GM19351 (cell line): ENCODE results near the gene OLR1.
"Not testable (repeated sequence)": the region's sequence is repeated elsewhere in the genome, so short reads cannot be mapped to it uniquely, and the experiment has no call there.

Experiments
- ATAC-seq: cut with Tn5 transposase; IDR thresholded peaks from one replicate; pipeline ENCODE4 v1.9.1; 2021; ENCODE audit warnings: mild to moderate bottlenecking, moderate library complexity; ENCODE audit not compliant: unreplicated experiment

Gene OLR1

DNA sequence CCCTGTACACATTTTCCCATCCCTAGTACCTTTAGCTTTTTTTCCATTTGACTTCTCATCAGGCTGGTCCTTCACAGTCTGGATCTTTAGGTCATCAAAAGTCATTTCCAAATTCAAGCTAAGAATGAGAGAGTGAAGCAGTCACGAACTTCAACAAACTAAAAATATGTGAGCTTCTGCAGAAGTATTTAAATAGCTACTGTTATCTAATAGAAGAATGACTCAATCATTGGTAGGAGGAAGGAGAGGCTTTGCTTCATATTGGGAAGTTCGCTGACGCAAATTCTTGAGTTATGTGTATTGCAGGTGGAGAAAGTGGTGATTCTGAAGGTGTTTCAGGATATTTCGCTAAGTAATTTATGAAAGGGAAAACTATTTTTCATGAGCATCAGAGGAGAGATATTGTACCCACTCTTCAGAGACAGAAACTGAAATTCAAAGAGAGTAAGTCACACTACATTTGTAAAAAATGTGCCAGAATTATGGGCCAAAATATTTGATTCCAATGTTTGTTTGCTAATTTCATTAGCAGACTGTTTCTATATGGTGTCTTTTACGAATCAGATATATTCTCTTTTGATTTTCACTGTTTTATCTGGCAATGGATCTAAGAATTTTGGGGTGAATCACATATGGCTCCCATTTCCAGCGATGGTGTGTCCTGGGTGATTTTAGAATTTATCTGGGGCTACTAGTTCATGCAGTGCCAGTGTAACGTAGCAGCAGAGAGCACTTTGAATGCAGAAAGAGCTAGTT, at the start of gene OLR1:
Gene OLR1 (minus strand): TSS at position 160 of the 756 bp plus-strand sequence. CDS start 55 bp downstream, at position 105.
- ATAC-seq = no peak

DNA sequence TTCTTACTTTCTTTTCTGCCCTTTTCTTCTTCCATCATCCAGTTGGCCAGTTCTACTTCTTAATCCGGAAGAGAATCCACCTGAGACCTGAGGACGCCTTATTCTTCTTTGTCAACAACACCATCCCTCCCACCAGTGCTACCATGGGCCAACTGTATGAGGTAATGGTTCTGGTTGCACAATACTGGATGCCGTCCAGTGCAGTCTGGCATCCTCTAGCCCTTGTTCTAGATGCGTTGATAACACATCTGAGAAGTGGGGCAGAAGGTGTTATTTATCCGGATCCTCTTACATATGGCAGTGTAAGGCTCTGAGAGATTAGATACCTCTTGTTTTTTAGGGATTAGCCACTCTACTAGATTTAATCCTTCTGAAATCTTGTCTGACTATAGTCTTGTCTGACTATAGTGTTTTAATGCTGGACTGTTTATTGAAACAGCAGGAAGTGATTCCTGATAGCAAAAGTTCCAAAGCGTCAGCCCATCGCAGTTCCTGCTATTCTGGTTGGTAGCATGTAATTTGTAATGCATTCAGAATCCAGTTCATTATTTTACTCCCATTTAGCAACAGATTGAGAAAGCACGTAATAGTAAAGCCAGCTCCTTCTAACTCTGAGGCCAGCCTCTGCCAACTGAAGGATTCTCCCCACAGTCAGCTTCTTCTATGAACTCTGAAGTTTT, 48.6 kb upstream of the OLR1 start:
- no peak for ATAC-seq

DNA sequence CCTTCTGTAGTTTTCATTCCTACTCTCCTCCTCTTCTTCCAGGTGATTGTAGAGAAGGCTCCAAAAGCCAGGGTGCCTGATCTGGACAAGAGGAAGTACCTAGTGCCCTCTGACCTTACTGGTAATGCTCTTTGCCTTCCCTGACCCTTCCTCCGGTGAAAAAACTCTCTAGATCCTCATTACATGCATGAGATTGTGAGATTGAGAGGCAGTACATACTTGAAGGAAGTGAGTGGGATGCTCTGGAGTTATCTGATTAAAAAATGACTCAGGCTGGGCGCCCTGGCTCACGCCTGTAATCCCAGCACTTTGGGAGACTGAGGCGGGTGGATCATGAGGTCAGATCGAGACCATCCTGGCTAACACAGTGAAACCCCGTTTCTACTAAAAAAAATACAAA, 46.1 kb upstream of the OLR1 start:
- ATAC-seq = no peak

DNA sequence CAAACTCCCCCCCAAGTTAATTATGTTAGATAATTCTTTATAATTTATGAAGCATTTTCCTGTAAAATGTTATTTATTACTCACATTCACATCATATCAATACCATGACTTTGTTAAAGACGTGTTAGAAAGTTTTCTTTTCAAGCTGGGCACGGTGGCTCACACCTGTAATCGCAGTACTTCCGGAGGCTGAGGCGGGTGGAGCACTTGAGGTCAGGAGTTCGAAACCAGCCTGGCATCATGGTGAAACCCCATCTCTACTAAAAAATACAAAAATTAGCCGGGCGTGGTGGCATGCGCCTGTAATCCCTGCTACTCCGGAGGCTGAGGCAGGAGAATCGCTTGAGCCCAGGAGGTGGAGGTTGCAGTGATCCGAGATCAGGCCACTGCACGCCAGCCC, 44.0 kb upstream of the OLR1 start:
- ATAC-seq = not testable (repeated sequence)

DNA sequence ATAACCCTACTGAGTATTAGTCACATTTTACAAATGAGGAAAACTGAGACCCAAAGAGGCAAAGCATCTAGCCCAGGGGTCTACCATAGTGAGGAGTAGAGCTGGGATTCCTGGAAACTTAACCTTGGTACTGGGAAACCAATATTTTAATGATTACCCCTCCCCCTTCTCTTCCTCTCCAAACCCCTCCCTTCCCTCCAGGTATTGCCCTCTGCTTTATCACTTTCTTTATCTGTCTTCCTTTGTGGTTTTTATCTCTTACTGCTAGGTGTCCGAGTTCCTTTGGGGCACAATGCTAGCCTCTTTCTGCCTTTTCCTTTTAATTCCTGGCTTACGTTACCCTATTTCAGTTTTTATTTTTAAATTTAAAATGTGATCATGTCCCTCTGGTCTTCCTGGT, 43.5 kb upstream of the OLR1 start:
- ATAC-seq = no peak

DNA sequence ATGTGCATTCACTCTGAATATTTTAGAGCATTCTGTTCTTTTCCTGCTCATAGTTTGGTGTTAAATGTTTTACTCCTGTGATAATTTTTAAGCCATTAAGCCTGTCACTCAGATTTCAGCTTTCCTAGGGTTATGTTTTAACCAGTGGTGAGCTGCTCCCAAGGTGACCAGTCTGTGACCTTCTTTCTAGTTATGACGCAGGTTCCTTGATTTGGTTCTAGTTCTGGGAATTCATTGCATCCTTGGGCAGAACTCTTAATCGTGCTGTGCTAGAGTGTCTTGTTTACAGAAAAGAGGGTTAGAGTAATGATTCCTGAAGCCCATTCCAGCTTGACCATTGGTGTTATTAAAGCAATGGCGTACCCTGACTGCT, 42.9 kb upstream of the OLR1 start:
- ATAC-seq = no peak

DNA sequence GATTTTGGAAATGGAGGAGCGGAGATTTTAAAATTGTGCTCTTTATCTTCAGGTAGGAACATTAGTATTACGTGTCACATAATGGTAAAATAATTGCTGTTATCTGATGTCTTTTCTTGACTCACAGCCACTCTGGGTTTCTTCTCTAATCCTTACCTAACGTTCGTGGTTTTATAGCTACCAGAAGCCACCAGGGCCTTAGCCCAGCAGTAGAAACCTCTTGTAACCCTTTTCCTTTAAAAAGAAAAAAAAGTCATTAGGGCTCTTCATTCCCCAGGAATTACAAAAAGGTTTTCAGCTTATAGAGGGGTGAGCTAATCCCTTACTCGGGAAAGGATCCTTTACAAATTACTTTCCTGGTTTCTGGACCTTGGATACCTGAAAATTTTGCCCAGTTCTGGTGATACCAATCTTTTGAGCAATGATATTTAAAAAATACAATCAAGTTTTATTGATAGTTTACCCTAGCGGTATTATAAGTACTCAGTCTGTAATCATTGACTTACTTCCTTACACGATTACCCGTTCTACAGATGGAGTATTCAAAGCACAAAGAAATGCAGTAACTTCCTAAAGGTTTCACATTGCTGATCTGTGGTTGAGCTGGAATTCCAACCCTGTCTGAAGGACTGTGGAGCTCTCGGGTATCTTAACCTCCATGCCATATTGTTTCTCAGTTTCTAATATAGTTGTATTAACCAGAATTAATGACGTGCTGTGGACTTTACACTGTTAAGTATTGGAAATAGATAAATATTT, 42.4 kb upstream of the OLR1 start:
- no peak for ATAC-seq

DNA sequence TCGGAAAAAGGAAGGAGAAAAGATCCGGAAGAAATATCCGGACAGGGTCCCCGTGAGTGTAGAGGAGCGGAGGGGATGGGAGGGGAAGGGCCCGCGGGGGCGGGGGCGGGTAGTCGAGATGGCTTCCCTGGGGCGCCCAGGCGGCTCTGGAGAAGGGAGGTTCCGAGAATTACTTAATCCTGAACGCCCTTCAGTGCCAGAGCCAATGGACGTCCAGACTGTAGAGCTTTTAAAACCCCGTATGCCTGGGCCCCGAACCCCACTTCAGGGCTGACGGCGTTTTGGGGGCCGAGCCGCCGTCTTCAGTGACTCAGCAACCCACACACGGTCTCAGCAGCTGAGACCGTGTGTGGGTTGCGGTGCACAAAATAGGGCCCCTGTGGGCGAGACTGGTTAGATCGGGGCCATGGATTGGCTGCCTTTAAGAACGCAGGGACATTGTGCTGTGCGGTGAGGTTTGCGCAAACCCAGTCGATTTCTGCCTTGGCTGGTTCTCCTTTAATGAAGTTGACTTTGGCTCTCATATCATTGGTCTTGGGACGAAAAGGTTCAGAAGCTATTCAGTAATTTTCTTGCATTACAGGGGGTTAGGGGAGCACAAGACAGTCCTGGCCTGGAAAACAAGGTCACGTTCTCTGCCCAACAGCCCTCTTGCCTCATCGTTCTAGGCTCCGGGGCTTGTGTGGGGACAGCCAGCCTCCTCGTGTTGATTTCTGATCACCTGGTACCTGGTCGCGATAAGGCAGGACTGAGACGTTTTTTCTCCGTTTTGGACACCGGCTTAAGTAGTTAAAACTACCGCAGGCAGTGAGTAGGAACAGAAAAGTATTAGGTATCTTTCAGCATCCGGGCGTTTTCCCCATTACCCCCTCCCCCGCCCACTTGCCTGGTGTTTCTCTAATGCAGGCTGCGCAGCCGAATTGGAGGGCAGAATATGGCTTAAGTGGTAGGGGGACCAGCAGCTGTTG, 41.5 kb upstream of the OLR1 start:
- ATAC-seq = peak; percentile 52

DNA sequence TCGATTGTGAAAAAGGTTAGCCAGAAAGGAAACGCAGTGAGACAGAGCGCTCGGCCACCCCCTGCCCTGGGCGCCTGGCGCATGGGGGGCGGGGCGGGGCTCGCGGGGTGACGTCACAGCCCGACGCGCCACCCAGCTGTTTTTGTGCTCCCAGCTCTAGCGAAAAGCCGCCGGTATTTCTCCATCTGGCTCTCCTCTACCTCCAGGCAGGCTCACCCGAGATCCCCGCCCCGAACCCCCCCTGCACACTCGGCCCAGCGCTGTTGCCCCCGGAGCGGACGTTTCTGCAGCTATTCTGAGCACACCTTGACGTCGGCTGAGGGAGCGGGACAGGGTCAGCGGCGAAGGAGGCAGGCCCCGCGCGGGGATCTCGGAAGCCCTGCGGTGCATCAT, 40.8 kb upstream of the OLR1 start, which contains the start of gene GABARAPL1:
Gene GABARAPL1 (plus strand): TSS at position 139 of the 393 bp plus-strand sequence. CDS start 253 bp downstream, at position 392.
- ATAC-seq = peak; percentile 64

DNA sequence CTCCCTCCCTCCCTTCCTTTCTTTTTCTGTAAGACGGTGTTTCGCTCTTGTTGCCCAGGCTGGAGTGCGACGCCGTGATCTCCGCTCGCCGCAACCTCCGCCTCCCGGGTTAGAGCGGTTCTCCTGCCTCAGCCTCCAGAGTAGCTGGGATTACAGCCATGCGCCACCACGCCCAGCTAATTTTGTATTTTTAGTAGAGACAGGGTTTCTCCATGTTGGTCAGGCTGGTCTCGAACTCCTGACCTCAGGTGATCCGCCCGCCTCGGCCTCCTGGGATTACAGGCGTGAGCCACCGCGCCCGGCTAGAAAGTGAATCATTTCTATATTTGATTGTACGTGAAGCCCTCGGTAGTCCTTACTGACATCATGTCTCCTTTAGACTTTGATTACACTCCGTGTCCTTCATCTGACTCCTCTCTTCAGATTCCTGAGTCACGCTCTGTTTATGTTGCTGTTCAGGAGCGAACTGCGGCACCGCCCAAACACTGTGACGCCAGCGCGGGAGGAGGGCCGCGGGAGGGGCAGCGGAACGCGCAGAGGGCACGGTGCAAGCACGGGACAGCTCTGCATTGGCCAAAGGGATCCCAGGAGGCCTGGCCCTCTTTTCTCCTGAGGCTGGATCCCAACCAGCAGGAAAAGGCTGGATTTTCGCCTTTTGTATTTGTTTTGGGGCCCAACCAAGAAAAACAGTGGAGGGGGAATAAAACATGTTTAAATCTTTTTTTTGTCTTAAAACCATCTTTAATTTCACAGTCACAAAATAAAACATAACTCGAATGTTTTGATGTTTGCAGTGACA, 40.2 kb upstream of the OLR1 start:
- ATAC-seq = peak; percentile 73

DNA sequence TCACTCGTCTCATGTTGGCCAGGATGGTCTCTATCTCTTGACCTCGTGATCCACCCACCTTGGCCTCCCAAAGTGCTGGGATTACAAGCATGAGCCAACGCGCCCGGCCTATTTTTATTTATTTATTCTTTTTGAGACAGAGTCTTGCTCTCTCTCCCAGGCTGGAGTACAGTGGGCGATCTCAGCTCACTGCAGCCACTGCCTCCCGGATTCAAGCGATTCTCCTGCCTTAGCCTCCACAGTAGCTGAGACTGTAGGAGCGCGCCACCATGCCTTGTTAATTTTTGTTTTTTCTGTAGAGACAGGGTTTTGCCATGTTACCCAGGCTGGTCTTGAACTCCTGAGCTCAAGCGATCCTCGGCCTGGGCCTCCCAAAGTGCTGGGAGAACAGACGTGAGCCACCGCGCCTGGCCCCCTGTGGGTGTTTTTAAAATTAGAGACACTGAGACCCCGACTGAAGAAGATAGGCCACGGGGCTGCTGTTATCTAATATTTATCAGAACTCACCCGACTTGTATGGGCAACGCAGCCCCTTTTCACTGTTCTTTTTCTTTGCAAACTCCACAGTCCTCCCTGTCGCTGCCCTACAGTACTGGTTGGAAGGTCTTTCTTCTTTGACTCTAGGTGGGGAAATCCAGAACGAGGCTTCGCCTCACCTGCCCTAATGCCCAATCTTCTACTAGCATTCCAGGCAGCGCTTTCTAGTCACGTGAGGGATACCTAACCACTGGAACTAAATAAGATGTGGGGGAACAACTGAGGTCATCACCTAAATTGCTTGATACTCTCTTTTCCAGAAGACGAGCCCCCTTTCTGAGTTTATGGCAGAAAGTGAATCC, 39.4 kb upstream of the OLR1 start:
- ATAC-seq = no peak

DNA sequence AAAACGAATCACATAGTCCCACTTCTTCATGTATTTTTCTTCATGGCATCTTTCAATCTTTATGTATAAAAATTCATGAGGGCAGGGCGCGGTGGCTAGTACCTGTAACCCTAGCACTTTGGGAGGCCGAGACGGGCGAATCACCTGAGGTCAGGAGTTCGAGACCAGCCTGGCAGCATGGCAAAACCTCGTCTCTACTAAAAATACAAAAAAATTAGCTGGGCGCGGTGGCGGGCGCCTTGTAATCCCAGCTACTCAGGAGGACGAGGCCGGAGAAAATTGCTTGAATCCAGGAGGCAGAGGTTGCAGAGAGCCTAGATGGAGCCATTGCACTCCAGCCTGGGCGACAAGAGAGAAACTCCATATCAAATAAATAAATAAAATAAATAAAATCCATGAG, 38.3 kb upstream of the OLR1 start:
- ATAC-seq = no peak

DNA sequence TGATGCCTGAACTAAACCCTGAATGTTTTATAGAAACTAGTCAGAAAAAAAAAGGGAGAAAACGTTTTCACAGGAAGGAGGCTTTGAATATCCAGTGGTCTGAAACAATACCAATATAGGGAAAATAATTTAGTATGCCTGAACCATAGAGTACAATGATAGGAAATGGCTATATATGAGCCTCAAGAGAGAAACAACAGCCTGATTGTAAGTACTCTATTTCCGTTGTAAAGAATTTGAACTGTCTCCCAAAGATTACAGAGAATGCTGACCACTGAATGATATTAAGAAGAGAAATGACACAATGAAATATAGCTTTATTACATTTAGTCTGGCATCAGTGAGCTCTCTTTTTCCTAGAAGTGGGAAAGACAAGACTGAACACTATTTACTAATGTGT, 35.2 kb upstream of the OLR1 start:
- no peak for ATAC-seq

DNA sequence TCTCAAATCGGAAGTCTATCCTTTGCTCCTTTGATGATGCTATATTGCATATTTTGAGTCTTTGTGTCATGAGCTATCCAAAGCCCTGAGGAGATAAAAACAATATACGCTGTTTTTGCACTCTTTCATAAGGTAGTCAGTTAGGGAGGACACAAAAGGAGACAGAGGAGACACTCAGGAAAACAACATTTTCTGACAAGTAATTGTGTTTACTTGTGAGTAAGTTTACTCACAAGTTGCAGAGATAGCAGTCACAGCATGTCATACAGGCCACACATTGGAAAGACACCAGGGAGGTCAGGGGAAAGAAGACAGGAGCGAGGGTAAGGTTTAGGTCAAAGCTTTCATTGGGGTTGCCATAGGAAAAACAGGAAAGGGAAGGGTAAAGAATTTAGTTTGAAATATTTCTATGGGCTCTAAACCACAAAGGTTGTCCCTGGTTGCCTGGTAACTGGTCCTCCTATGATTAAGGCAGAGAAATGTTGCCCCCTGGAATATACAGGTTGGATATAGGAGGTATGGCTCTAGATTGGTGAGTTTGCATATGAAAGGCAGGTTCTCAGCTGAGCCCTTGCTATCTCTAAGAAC, 33.4 kb upstream of the OLR1 start:
- ATAC-seq = no peak

DNA sequence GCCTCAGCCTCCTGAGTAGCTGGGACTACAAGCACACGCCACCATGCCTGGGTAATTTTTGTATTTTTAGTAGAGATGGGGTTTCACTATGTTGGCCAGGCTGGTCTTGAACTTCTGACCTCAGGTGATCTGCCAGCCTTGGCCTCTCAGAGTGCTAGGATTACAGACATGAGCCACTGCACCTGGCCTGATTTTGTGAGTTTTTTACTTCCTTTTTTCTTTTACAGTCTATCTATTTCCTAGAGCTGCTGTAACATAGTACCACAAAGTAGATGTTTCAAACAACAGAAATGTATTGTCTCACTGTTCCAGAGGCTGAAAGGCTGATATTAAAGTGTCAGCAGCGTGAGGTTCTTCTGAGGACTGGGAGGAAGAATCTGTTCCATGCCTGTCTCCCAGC, 32.6 kb upstream of the OLR1 start:
- ATAC-seq = not testable (repeated sequence)

DNA sequence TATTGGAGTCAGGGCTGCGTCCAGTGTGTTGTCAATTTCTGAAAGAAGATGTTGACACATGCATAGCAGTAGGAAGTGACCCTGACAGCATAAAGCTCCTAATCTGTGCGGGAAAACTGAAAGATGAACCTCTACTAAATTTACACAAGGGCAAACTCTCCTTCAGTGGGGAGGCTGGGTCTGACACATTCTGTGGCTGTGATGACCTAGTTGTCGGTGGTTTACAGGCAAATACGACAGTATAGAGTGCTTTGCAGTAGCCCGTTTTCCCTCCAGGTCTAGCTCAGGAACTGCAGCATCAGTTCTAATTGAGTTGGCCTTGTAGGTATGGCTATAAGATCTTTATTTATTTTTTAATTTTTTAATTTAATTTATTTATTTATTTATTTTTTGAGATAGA, 25.9 kb upstream of the OLR1 start:
- ATAC-seq = no peak

DNA sequence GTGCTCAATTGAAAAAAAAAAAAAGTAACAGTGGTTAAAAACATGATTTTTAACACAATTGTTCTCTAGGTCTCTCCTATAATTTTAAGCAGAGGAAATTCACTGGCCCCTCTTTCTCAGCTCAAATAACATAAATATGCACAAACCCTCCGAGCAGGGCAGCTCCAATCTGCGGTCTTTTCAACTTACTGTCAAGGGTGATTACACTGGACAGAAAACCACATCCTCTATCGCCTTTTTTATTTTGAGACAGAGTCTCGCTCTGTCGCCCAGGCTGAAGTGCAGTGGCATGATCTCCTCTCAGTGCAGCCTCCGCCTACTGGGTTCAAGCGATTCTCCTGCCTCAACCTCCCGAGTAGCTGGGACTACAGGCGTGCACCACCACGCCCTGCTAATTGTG, 24.3 kb upstream of the OLR1 start:
- peak; percentile 90 for ATAC-seq

DNA sequence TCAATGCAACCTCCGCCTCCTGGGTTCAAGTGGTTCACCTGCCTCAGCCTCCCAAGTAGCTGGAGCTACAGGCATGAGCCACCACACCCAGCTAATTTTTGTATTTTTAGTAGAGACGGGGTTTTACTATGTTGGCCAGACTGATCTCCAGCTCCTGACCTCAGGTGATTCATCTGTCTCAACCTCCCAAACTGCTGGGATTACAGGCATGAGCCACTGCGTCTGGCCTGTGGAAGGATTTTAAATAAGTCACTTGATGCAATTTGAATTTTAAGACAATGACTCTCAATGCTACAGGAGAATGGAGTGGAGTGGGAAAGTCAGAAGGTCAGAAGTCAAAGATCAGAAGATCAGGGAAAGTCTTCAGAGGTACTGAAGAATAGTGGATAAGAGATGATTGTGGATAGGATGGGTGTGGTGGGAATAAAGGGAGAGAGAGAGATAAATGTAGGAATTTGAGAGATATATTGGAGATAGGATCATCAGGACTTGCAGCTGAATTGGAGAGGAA, 22.3 kb upstream of the OLR1 start:
- no peak for ATAC-seq
